GM18951 (cell line): ENCODE data around the gene MEF2C.

Experiments used
- POLR2A ChIP-seq: IDR thresholded peaks from 4 replicates; pipeline ENCODE4 v1.6.1; 2011; ENCODE audit warnings: mild to moderate bottlenecking; ENCODE audit not compliant: insufficient read length, insufficient read depth; ENCODE audit errors: extremely low read depth
- in situ Hi-C: fragments of 300-500 bp; cut with MboI; formaldehyde crosslinking; loops from one replicate; pipeline ENCODE4 v1.12.0; 2022; ENCODE audit warnings: low sequenced_read_pairs, mixed read lengths, inconsistent platforms; ENCODE audit not compliant: unreplicated experiment

The MEF2C gene

DNA sequence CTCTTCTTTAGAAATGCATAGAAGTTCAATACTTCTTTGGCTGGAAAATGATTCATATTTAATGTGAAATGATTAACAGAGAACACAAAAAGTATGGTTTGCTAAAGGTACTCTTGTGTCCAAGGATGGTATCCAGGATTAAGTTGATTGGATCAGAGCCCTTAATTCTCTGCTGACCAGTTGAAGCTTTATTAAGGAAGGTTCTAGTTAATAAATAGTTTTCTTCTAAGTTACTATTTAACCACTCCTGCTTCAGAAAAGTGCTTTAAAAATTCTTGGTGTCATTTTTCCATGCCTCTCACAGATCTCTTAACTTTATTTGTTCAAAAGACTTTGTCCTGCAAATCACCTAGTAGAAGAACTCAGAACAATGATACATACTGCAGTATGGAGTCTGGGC is 134.3 kb downstream of the MEF2C start:
- in situ Hi-C loops: loop anchor here (10.0 to 25.0 kb wide), 2 partner anchors 66 to 1264 kb away; no protein-coding TSS in a partner anchor
- no peak for TF ChIP-seq POLR2A

DNA sequence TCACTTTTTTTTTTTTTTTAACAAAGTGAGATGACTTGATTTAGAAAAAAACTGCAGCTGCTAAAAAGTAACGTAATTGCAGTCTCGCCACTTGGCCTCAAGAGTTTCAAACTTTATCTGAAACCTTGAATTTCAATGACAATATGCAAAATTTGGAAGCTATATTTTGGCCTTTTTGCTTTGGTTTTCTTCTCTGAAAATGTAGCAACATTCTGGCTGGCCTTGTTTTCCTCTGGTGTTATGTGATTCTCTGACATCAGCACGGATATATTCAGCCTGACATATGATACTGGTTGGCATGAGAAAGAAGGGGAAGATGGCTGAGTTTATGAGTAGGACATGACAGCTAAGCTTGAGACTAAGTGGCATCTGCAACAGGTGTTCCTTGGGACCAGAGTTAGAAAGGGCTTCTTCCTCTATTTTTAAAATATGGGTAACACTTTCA is 136.5 kb downstream of the MEF2C start:
- in situ Hi-C loops: loop anchor here (10.0 to 25.0 kb wide), 2 partner anchors 68 to 1266 kb away; no protein-coding TSS in a partner anchor
- no peak for TF ChIP-seq POLR2A

DNA sequence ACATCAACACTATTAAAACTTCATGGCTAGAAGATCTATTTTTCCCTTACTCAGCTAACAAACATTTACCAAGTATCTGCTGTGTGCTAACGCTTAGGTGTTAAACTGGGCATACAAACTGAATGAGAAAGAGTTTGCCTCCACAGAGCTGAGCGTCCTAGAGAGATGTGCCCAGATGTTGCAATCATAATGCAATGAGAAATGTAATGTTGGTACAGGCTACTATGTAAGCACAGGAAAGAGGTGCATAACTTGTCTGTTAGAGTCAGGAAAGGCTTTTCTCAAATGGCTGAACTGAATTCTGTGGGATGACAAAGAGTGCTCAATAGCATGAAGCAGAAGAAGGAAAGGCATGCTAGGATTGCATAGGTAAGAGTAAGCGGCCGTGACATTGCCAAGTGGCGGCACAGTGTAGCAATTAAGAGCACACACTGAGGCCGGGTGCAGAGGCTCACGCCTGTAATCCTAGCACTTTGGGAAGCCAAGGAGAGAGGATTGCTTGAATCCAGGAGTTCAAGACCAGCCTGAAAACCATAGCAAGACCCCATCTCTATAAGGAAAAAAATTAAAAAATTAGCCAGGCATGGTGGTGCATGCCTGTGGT is 137.8 kb downstream of the MEF2C start:
- no peak for TF ChIP-seq POLR2A
- in situ Hi-C loops: loop anchor here (10.0 to 25.0 kb wide), 2 partner anchors 70 to 1267 kb away; no protein-coding TSS in a partner anchor

DNA sequence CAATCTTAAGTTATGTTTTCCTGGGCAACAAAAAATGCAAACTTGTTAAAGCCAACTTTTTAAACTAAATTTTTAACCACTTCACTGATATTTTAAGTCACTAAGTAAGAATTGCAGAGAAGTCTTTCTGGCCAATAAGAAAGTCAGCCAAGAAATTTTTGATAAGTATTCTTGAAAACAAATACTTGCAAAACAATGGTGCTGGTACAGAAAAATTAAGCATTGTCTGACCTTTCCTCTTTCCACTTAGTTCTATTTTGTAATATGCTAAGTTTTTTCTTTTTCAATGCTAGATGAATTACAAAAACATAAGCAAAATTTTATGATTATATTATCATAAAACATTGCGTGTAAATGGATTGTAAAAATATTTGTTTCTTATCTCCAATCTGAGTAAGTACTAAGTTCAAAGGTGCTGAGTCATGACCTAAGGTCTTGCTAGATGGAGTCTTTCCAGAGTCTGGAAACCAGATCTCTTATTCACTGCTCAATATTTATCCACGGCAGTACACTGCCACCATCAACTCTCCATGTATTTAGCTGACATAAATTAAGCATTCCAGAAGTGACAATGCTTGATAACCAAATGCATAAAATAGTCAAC is 139.7 kb downstream of the MEF2C start:
- TF ChIP-seq POLR2A: no peak
- in situ Hi-C loops: loop anchor here (10.0 to 25.0 kb wide), 2 partner anchors 71 to 1269 kb away; no protein-coding TSS in a partner anchor

DNA sequence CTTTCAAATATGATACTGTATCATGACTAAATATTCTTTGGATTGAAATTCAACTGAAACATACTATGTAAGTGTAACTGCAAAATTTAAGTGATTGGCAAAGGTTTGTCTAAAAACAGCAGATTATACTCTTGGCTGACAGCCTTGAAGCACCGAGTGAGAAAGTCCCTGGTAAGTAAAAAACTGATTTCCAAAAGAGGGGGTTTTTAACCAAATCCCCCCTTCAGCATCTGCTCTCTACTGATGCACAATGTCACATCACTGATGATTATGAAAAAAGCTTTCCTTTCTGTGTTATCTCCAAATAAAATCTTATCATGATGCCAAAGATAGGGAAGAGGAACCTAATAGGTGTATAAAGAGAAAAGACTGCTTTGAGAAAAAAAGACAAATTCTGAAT is 141.0 kb downstream of the MEF2C start:
- in situ Hi-C loops: loop anchor here (10.0 to 25.0 kb wide), 2 partner anchors 73 to 1270 kb away; no protein-coding TSS in a partner anchor
- TF ChIP-seq POLR2A: no peak

DNA sequence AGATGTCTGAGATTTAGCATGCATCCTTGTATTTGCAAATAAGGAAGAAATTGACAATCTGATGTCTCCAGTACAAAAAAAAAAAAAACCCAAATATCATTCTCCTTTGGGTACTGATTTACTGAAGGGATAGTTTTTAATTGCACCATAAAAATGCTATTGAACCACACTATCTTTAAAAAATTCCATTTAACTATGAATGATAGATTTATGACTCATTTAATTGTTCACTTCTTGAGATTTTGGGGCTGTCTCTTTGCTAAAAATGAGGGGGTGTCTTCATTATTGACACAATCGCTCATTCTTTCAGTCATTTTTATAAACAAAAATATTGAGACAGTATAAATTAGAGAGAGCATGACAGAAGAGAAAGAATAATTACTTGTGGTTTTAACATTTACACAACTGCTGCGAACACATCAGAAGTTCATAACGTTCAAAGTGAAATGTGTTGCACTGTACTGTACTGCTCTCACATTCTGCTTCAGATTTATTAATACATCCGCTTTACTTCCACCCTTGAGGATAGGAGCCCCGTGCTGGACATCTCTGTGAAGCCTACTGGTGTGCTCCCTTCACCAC is 142.3 kb downstream of the MEF2C start:
- in situ Hi-C loops: loop anchor here (10.0 to 25.0 kb wide), 2 partner anchors 74 to 1272 kb away; no protein-coding TSS in a partner anchor
- TF ChIP-seq POLR2A: no peak

DNA sequence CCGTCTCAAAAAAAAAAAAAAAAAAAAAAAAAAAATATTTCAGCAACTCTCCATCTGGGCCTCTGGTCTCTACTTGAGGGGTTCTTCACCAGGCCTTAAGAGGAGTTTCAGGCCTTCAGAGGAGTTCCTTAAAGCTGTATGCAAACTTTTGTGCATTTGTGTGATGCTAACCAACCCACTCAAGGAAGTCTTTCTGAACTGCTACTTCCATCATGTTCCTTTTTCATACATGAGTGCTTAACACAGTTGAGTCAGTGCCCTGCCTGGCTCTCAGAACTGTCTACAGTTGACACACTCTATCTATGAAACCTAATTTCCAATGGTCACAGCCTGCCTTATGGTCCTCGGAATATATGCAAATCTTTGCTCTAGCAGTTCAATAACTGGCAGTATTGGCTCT is 146.5 kb downstream of the MEF2C start:
- no peak for TF ChIP-seq POLR2A
- in situ Hi-C loops: loop anchor here (25.0 kb wide), 1 partner anchor 1276 kb away; no protein-coding TSS in a partner anchor

DNA sequence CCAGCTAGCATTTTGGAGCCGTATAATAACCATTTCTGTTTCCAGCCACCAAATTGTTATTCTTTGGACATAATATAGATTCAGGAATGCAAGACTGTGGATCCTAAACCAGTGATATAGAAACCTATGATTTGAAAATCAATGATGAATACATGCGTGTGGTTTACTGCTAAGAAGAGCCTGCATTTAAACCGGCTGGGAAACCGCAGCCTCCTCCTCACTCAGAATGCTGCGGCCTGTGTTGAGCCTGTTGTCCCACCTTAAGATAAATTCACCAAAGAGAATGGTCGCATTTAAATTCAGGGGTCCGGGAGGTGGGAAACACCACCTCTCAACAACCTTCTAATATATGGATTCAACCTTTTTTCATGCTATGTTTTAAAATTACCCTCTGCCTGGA is 148.0 kb downstream of the MEF2C start:
- TF ChIP-seq POLR2A: no peak
- in situ Hi-C loops: loop anchor here (25.0 kb wide), 1 partner anchor 1277 kb away; no protein-coding TSS in a partner anchor

DNA sequence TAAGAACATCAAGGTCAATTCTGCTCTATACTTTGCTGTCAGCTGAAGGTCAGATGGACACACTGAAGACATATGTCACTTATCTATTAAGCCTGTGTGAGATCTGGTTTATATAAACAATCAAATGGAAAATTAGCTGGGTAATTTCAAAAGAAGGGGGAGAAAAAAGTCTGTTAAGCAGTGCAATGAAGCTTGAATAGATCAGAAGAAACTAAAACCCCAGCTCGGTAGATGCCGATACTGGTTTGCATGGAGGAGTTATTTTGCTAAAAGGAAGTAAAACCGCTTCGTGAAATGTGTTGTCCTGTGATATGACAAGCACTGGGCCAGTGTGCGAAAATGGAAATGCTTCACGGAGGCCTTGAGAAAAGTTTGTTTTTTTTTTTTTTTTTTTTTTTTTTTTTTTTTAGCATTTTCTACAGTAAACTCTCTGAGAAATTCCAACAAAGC is 148.8 kb downstream of the MEF2C start:
- peak; percentile 26 for TF ChIP-seq POLR2A
- in situ Hi-C loops: loop anchor here (25.0 kb wide), 1 partner anchor 1278 kb away; no protein-coding TSS in a partner anchor

DNA sequence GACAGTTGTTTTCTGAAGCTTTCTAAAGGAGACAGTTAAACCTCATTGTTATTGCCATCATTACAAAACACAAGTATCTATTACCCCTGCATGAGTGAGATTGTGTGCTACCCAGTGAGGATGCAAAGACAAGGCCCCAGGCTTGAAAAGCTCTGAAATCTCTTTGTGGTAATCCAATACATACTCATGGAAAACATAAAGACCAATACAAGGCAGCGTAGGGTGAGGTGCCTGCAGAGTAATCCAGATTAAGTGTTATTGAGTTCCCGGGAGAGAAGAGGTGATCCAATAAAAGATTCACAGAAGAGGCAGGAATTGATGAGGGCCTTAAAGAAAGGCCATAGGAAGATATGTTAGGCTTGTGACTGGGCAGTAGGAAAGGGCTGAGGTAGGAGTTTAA is 150.1 kb downstream of the MEF2C start:
- TF ChIP-seq POLR2A: no peak
- in situ Hi-C loops: loop anchor here (25.0 kb wide), 1 partner anchor 1279 kb away; no protein-coding TSS in a partner anchor

DNA sequence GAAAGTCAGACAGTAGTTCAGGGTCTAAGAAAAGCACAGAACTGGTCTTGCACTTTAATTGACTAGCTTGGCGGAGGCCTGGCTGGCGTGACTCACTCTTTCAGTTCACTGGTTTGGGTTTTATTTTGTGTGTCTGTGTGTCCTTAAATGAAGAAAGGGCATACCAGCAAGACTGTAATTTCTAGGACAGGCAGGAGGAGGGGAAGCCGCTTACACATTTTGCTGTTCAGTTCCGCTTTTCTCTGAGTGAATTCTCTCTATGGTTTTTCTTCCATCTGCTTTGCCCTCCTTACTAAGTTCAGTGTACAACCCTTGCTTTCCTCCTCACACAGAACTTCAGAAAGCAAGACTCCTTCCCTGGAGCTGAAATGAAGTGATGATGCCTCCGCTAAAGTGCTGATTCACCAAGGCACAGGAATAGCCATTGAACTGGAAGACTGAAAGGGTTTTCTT is 150.8 kb downstream of the MEF2C start:
- no peak for TF ChIP-seq POLR2A
- in situ Hi-C loops: loop anchor here (25.0 kb wide), 1 partner anchor 1280 kb away; no protein-coding TSS in a partner anchor

DNA sequence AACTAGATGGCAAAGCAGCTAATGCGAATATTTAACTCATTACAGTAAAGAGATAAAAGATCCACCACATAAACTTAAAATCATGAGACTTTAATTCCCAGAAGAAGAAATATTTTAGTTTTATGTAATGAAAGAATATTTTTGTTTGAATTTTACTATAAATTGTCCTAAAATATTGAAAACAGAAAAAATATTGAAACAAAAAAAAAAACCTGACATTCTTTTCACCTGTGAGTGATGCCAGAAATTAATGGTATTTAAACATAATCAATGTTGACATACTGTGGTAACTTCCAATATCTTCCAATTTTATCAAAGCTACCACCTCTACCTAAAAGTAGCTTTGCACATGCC is 153.2 kb downstream of the MEF2C start:
- in situ Hi-C loops: loop anchor here (25.0 kb wide), 1 partner anchor 1282 kb away; no protein-coding TSS in a partner anchor
- TF ChIP-seq POLR2A: no peak
